Measurements from ENCODE around the gene SV2C.

- TF ChIP-seq CTCF (IDR thresholded peaks at IDR 0.05; ENCODE audit: insufficient read depth, low read length, poor library complexity, severe bottlenecking) (no peak), EZH2phosphoT487 (conservative IDR thresholded peaks at IDR 0.05; ENCODE audit: low read length) (no peak)
These were observed 95.7 kb downstream of the SV2C start for GRCh38 chr5:76178913-76179312.

Data from SU-DHL-6 (cell line).